Lower leg skin (tissue), 3 donors: ENCODE measurements around the gene TFCP2.

Experiments
- POLR2A ChIP-seq, 2 donors: fragments of 450-650 bp; IDR thresholded peaks; one replicate each; pipeline ENCODE4 v1.6.1; 2016 to 2017; ENCODE audit warnings: antibody characterized with exemption in 2 of 2, mild to moderate bottlenecking in 1 of 2, moderate library complexity in 1 of 2
- TF ChIP-seq, protein P1 (sequence below), 3 donors: fragments of 450-650 bp; IDR thresholded peaks; one replicate each; pipeline ENCODE4 v1.5.1; 2016; ENCODE audit warnings: antibody characterized with exemption in 3 of 3, mild to moderate bottlenecking in 3 of 3, moderate library complexity in 2 of 3

DNA sequence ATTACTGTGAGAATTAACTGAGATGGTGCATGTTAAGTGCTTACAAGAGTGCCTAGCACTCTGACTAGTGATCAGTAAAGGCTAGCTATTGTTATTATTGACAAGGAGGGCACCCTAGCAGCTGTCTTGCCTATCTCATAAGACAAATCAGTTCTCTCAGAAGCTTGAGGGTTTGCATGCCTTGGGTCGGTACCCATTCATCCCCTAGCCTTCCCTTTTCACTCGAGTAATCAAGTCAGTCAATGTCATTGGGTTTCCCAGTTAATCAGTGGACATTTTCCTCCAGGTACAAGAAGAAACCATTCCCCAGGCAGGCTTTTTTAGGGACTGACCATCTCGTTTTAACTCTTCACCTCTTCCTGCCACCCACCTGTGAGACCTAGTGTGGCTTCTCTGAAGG is 10.4 kb upstream of the TFCP2 start:
- TF ChIP-seq, protein P1, sequence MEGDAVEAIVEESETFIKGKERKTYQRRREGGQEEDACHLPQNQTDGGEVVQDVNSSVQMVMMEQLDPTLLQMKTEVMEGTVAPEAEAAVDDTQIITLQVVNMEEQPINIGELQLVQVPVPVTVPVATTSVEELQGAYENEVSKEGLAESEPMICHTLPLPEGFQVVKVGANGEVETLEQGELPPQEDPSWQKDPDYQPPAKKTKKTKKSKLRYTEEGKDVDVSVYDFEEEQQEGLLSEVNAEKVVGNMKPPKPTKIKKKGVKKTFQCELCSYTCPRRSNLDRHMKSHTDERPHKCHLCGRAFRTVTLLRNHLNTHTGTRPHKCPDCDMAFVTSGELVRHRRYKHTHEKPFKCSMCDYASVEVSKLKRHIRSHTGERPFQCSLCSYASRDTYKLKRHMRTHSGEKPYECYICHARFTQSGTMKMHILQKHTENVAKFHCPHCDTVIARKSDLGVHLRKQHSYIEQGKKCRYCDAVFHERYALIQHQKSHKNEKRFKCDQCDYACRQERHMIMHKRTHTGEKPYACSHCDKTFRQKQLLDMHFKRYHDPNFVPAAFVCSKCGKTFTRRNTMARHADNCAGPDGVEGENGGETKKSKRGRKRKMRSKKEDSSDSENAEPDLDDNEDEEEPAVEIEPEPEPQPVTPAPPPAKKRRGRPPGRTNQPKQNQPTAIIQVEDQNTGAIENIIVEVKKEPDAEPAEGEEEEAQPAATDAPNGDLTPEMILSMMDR (IDR thresholded peaks at IDR 0.05): no peak
- no peak for TF ChIP-seq POLR2A (IDR thresholded peaks at IDR 0.05)
